Measurements from ENCODE around the gene LRRK1. TPM values are rescaled to one million over a fixed set of nuclear protein-coding genes. Genes with fewer than 3 reads are reported as not detected.
"Not testable (repeated sequence)": the region's sequence is repeated elsewhere in the genome, so short reads cannot be mapped to it uniquely, and the experiment has no call there.

The LRRK1 gene
- total RNA-seq, 2 donors from 2014 or later = 0.74 to 1.2 TPM

- ATAC-seq (replicated peaks in 1 of 2) = no peak
- no peak overlapping the region for H3K27ac Mint-ChIP-seq
Observed at GRCh38 chr15:101086394-101087171, 167.4 kb downstream of the LRRK1 start.

GRCh38 chr15:101087172-101087769, 168.1 kb downstream of the LRRK1 start:
- Mint-ChIP-seq H3K4me3 (no peak overlapping the region), H3K27ac (no peak overlapping the region), H3K9me3 (no peaks in the 10 kb centered on the region), H3K4me1 (ENCODE audit: low read depth) (no peaks in the 10 kb centered on the region), H3K36me3 (ENCODE audit: insufficient read depth in 2 of 2) (peaks cover 0 to 1% of the 10 kb centered on the region in 2 donors), H3K27me3 (ENCODE audit: low read depth) (no peaks in the 10 kb centered on the region)
- DNase-seq = no peak
- ATAC-seq (replicated peaks in 1 of 2) = no peak

More at GRCh38 chr15:101086394-101087171, 167.4 kb downstream of the LRRK1 start:
- Mint-ChIP-seq H3K27me3 (ENCODE audit: low read depth) (no peaks in the 10 kb centered on the region), H3K4me3 (no peak overlapping the region), H3K36me3 (ENCODE audit: insufficient read depth in 2 of 2) (peaks cover 0 to 1% of the 10 kb centered on the region in 2 donors), H3K4me1 (ENCODE audit: low read depth) (no peaks in the 10 kb centered on the region), H3K9me3 (no peaks in the 10 kb centered on the region)
- DNase-seq = no peak

DNA sequence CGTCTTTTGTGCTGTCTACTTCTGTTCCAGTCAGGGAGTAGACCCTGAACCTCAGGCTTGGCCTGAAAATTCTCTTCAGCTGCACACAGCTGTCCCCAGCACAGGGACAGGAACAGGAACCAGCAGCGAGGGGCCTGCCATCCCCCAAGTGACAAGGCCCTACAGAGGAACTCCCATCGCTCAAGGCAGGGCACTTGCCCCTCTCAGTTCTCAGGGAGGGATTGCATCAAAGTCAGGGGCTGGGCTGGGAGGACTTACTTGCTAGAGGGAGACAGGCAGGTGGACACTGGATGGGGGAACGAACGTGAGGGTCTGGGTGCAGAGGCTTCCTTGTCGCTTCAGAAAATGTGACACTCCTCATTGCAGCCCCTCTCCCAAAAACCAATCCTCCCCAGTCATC, 169.1 kb downstream of the LRRK1 start:
- ATAC-seq (replicated peaks in 1 of 2) (no peak), DNase-seq (no peak)
- H3K4me1 Mint-ChIP-seq (ENCODE audit: low read depth) = no peaks in the 10 kb centered on the region
- H3K9me3 Mint-ChIP-seq = no peaks in the 10 kb centered on the region
- no peak overlapping the region for H3K4me3 Mint-ChIP-seq
- H3K36me3 Mint-ChIP-seq (ENCODE audit: insufficient read depth in 2 of 2) = peaks cover 0 to 1% of the 10 kb centered on the region in 2 donors
- H3K27ac Mint-ChIP-seq = no peak overlapping the region
- no peaks in the 10 kb centered on the region for H3K27me3 Mint-ChIP-seq (ENCODE audit: low read depth)

DNA sequence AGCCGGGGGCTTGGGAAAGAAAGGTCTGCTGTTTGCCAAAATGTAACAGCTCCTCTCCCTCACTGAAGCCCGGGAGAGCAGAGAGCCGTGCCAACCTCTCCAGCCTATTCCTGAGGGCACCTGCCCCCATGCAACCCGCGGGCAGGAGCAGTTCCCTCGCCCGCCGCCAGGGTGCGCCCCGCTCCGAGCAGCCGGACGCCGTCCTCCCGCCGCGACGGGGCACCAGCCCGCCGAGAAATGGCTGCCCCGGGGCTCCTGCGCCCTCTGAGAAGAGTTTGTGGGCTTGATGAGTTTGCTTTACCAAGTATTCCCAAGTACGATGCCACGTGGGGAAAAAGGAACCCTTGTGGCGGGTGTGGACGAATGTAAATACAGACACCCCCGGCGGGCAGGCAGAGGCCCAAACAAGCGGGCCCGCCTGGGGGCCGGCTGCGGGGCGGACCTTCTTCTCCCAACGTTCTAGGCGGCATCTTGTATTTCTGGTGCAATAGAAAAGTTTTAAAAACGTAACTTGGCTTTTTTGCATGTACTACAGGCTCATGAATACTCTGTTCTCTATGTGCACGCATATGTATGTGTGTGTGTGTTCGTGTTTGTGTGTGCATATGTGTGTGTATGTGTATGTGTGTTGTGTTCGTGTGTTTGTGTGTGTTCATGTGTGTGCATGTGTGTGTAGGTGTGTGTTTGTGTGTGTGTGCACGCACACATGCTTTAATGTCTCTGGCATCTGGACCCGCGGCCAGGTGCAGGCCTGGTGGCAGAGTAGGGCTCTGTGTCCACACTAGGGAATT, 169.8 kb downstream of the LRRK1 start:
- Mint-ChIP-seq H3K27ac (no peak overlapping the region), H3K27me3 (ENCODE audit: low read depth) (peaks cover 2% of the 10 kb centered on the region)
- peak; percentile 90 to 91 for ATAC-seq (replicated peaks in 1 of 2)

DNA sequence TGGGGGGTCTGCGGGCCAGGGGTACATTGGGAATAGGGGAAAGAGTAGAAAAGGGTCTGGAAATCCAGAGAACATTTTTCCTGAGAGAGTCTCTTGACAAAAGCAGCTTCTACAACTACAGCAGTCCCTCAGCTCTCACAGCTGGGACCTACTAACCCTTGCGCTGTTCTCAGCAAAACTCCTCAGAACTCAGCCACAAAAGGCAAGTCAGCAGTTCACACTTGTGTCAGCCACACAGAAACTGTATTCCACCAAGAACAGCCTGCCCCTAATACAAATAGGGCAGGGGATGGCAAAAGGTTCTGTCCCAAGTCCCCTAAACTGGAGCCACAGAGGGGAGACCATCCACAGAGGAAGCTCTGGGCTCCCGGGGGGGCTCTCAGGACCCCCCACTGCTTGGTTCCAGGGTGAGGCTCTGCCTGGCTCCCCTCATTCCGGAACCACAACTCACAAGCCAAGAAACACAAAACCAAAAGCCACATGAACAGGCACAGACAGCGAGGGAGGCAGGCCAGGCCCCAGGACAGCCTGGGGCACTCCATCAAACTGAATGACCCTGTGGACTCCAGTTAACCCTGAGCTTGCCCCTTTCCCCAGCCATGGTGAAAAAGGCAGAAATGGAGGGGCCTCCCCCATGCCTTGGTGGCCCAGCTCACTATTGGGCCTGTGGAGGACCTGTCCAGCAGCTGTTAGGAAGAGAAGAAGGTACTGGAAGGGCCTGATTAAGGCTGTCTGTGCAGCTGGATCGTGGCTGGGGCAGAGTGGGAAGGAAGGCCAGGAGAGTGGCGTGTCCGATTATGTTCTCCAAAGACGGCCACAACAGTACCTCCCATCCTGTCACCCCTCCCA, 170.6 kb downstream of the LRRK1 start:
- H3K27ac Mint-ChIP-seq = no peak overlapping the region

More for the DNA sequence above, 169.8 kb downstream of the LRRK1 start:
- Mint-ChIP-seq H3K9me3 (no peaks in the 10 kb centered on the region), H3K4me3 (no peak overlapping the region), H3K36me3 (ENCODE audit: insufficient read depth in 2 of 2) (peaks cover 0 to 1% of the 10 kb centered on the region in 2 donors), H3K4me1 (ENCODE audit: low read depth) (peaks cover 5% of the 10 kb centered on the region)
- DNase-seq = peak; percentile 81 to 90

GRCh38 chr15:101090428-101090790, 171.3 kb downstream of the LRRK1 start:
- H3K4me3 Mint-ChIP-seq = no peak overlapping the region
- H3K27ac Mint-ChIP-seq = no peak overlapping the region
- DNase-seq (no peak), ATAC-seq (replicated peaks in 1 of 2) (no peak)
- H3K9me3 Mint-ChIP-seq = no peaks in the 10 kb centered on the region
- peaks cover 0 to 1% of the 10 kb centered on the region in 2 donors for H3K36me3 Mint-ChIP-seq (ENCODE audit: insufficient read depth in 2 of 2)
- H3K4me1 Mint-ChIP-seq (ENCODE audit: low read depth) = peaks cover 8% of the 10 kb centered on the region
- H3K27me3 Mint-ChIP-seq (ENCODE audit: low read depth) = peaks cover 10% of the 10 kb centered on the region

More for the DNA sequence above, 170.6 kb downstream of the LRRK1 start:
- Mint-ChIP-seq H3K27me3 (ENCODE audit: low read depth) (peaks cover 10% of the 10 kb centered on the region), H3K9me3 (no peaks in the 10 kb centered on the region), H3K4me3 (no peak overlapping the region), H3K4me1 (ENCODE audit: low read depth) (peaks cover 8% of the 10 kb centered on the region), H3K36me3 (ENCODE audit: insufficient read depth in 2 of 2) (peaks cover 0 to 1% of the 10 kb centered on the region in 2 donors)
- DNase-seq (no peak), ATAC-seq (replicated peaks in 1 of 2) (no peak)

- Mint-ChIP-seq H3K27me3 (ENCODE audit: low read depth) (peaks cover 10% of the 10 kb centered on the region), H3K9me3 (no peaks in the 10 kb centered on the region), H3K4me1 (ENCODE audit: low read depth) (peaks cover 8% of the 10 kb centered on the region), H3K4me3 (no peak overlapping the region), H3K27ac (no peak overlapping the region), H3K36me3 (ENCODE audit: insufficient read depth in 2 of 2) (peaks cover 0 to 1% of the 10 kb centered on the region in 2 donors)
- no peak for ATAC-seq (replicated peaks in 1 of 2)
- no peak for DNase-seq
Observed at GRCh38 chr15:101091080-101092017, 172.2 kb downstream of the LRRK1 start.

DNA sequence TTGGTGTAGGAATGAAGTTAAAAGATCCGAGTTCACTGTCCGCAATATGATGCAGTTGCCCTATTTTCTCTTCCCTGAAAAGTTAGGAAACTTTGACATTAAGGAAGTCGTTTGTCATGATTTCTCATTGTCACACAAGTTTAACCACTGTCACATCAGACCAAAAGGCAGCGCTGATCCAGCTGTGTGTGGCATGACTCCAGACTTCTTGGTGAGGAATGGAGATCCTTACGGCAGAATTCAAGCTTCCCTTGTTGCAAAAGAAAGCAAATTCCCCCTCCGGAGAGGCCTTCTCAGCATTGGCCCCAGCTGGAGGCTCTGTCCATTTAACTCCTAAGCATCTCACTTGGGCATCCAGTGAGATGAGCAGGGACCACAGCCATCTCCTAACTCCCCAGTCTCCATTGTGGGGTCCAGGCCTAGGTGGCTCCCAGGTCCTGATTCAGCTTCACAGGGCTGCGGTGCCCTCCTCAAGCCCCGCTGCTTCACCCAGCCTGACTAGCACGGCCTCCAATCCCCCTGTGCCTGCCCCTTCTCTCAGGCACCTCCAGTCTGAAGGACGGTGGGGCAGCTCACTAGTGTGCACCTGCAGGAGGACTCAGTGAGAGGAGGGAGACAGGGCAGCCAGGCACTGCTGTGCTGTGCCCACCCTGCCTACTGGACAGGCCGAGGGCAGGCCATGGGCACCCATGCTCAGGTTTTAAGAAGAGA, 173.2 kb downstream of the LRRK1 start:
- H3K4me1 Mint-ChIP-seq (ENCODE audit: low read depth) = peaks cover 8% of the 10 kb centered on the region

GRCh38 chr15:101092867-101093202, 173.7 kb downstream of the LRRK1 start:
- H3K27ac Mint-ChIP-seq = no peak overlapping the region
- no peaks in the 10 kb centered on the region for H3K9me3 Mint-ChIP-seq
- H3K36me3 Mint-ChIP-seq (ENCODE audit: insufficient read depth in 2 of 2) = peaks cover 0 to 1% of the 10 kb centered on the region in 2 donors
- DNase-seq = no peak
- peaks cover 8% of the 10 kb centered on the region for H3K4me1 Mint-ChIP-seq (ENCODE audit: low read depth)
- H3K27me3 Mint-ChIP-seq (ENCODE audit: low read depth) = peaks cover 10% of the 10 kb centered on the region
- ATAC-seq (replicated peaks in 1 of 2) = no peak
- H3K4me3 Mint-ChIP-seq = no peak overlapping the region

More for the DNA sequence above, 173.2 kb downstream of the LRRK1 start:
- Mint-ChIP-seq H3K27me3 (ENCODE audit: low read depth) (peaks cover 10% of the 10 kb centered on the region), H3K27ac (no peak overlapping the region), H3K36me3 (ENCODE audit: insufficient read depth in 2 of 2) (peaks cover 0 to 1% of the 10 kb centered on the region in 2 donors), H3K9me3 (no peaks in the 10 kb centered on the region), H3K4me3 (no peak overlapping the region)
- DNase-seq = no peak
- ATAC-seq (replicated peaks in 1 of 2) = no peak

DNA sequence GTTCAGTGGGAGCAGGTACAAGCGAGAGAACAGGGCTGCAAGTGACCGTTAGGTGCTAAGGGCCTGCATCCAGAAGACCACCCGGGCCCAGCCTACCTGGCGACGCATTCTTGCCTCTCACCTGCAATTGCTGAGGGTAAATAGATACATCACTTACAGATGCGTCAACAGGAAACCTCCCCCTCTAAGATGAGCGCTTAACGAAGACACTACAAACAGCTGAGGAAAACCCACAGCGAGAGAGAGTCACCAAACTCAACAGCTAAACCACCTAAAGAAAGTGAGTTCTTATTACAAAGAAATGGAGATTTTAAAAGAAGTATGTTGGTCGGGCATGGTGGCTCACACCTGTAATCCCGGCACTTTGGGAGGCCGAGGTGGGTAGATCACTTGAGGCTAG, 174.8 kb downstream of the LRRK1 start:
- Mint-ChIP-seq H3K36me3 (ENCODE audit: insufficient read depth in 2 of 2) (peaks cover 0 to 1% of the 10 kb centered on the region in 2 donors), H3K9me3 (no peaks in the 10 kb centered on the region), H3K4me3 (no peak overlapping the region), H3K4me1 (ENCODE audit: low read depth) (peaks cover 12% of the 10 kb centered on the region), H3K27ac (no peak overlapping the region), H3K27me3 (ENCODE audit: low read depth) (peaks cover 10% of the 10 kb centered on the region)
- ATAC-seq (replicated peaks in 1 of 2) (peak; percentile 50 to 69), DNase-seq (no peak)

- not testable (repeated sequence) for ATAC-seq (replicated peaks in 1 of 2); H3K9me3 Mint-ChIP-seq; H3K4me3 Mint-ChIP-seq; DNase-seq; H3K27ac Mint-ChIP-seq; H3K36me3 Mint-ChIP-seq (ENCODE audit: insufficient read depth in 2 of 2); H3K27me3 Mint-ChIP-seq (ENCODE audit: low read depth)
- peaks cover 17% of the 10 kb centered on the region for H3K4me1 Mint-ChIP-seq (ENCODE audit: low read depth)
Observed at GRCh38 chr15:101095796-101096406, 176.7 kb downstream of the LRRK1 start.

All from activated T-cell treated with anti-CD3 and anti-CD28 coated beads, Interleukin-2, amount 50 U/mL, for 72 hours (primary cell).